HEK293 (cell line): ENCODE results near the gene ZNF446.

Experiments
- AEBP2 ChIP-seq: fragments of 450-650 bp; formaldehyde crosslinking; IDR thresholded peaks from 2 replicates; pipeline ENCODE4 v1.5.1; 2016; ENCODE audit warnings: missing biosample characterization, missing genetic modification characterization, borderline replicate concordance
- ATF2 ChIP-seq: fragments of 450-650 bp; formaldehyde crosslinking; IDR thresholded peaks from 2 replicates; pipeline ENCODE4 v1.5.1; 2016; ENCODE audit warnings: missing biosample characterization, missing genetic modification characterization, low read depth
- BCL11A ChIP-seq: fragments of 450-650 bp; formaldehyde crosslinking; IDR thresholded peaks from 2 replicates; pipeline ENCODE4 v1.5.1; 2016; ENCODE audit warnings: low read depth, missing biosample characterization, missing genetic modification characterization
- HOXC10 ChIP-seq: sonication (generic); formaldehyde crosslinking; IDR thresholded peaks from 2 replicates; pipeline ENCODE4 v1.8.1; 2023; ENCODE audit warnings: mild to moderate bottlenecking, missing genetic modification reagents
- HOXD13 ChIP-seq: sonication (generic); formaldehyde crosslinking; IDR thresholded peaks from 2 replicates; pipeline ENCODE4 v1.8.0; 2022; ENCODE audit warnings: missing genetic modification reagents, borderline replicate concordance
- KLF16 ChIP-seq: fragments of 450-650 bp; formaldehyde crosslinking; IDR thresholded peaks from 2 replicates; pipeline ENCODE4 v1.5.1; 2017; ENCODE audit warnings: missing biosample characterization, missing genetic modification characterization
- PRDM1 ChIP-seq: fragments of 450-650 bp; formaldehyde crosslinking; IDR thresholded peaks from 2 replicates; pipeline ENCODE4; 2016; ENCODE audit warnings: missing biosample characterization, missing genetic modification characterization
- TCF7L2 ChIP-seq: IDR thresholded peaks from 2 replicates; pipeline ENCODE4 v1.6.1; 2011; ENCODE audit warnings: low read depth, mild to moderate bottlenecking, inconsistent platforms, low read length, moderate library complexity, borderline replicate concordance
- ZBTB21 ChIP-seq: fragments of 450-650 bp; formaldehyde crosslinking; IDR thresholded peaks from 2 replicates; pipeline ENCODE4 v1.5.1; 2017; ENCODE audit warnings: missing biosample characterization, missing genetic modification characterization
- ZBTB6 ChIP-seq: fragments of 450-650 bp; formaldehyde crosslinking; IDR thresholded peaks from 2 replicates; pipeline ENCODE4 v1.5.1; 2017; ENCODE audit warnings: missing biosample characterization, missing genetic modification characterization
- ZFHX2 ChIP-seq: fragments of 450-650 bp; formaldehyde crosslinking; conservative IDR thresholded peaks from 2 replicates; pipeline ENCODE4 v1.5.1; 2016; ENCODE audit warnings: missing biosample characterization, missing genetic modification characterization
- ZNF114 ChIP-seq: fragments of 450-650 bp; formaldehyde crosslinking; IDR thresholded peaks from 2 replicates; pipeline ENCODE4 v1.5.0; 2017; ENCODE audit warnings: missing biosample characterization, missing genetic modification characterization
- ZNF132 ChIP-seq: fragments of 450-650 bp; formaldehyde crosslinking; IDR thresholded peaks from 2 replicates; pipeline ENCODE4 v1.5.1; 2017; ENCODE audit warnings: missing biosample characterization, missing genetic modification characterization, borderline replicate concordance
- ZNF175 ChIP-seq: fragments of 450-650 bp; formaldehyde crosslinking; IDR thresholded peaks from 2 replicates; pipeline ENCODE4 v1.5.1; 2016; ENCODE audit warnings: missing biosample characterization, missing genetic modification characterization
- ZNF398 ChIP-seq: fragments of 450-650 bp; formaldehyde crosslinking; IDR thresholded peaks from 2 replicates; pipeline ENCODE4 v1.5.1; 2017; ENCODE audit warnings: missing biosample characterization, missing genetic modification characterization
- ZNF404 ChIP-seq: fragments of 450-650 bp; formaldehyde crosslinking; IDR thresholded peaks from 2 replicates; pipeline ENCODE4 v1.5.1; 2017; ENCODE audit warnings: missing biosample characterization, missing genetic modification characterization
- ZNF426 ChIP-seq: fragments of 450-650 bp; formaldehyde crosslinking; IDR thresholded peaks from 2 replicates; pipeline ENCODE4 v1.5.1; 2017; ENCODE audit warnings: missing biosample characterization, missing genetic modification characterization, mild to moderate bottlenecking, inconsistent platforms, moderate library complexity
- ZNF518A ChIP-seq: fragments of 450-650 bp; formaldehyde crosslinking; conservative IDR thresholded peaks from 2 replicates; pipeline ENCODE4 v1.5.1; 2016; ENCODE audit warnings: low read depth, missing biosample characterization, missing genetic modification characterization
- ZNF560 ChIP-seq: fragments of 450-650 bp; formaldehyde crosslinking; IDR thresholded peaks from 2 replicates; pipeline ENCODE4 v1.5.1; 2017; ENCODE audit warnings: missing biosample characterization, missing genetic modification characterization, borderline replicate concordance
- ZNF585B ChIP-seq: fragments of 450-650 bp; formaldehyde crosslinking; IDR thresholded peaks from 2 replicates; pipeline ENCODE4 v1.5.1; 2016; ENCODE audit warnings: missing biosample characterization, missing genetic modification characterization
- ZNF621 ChIP-seq: fragments of 450-650 bp; formaldehyde crosslinking; IDR thresholded peaks from 2 replicates; pipeline ENCODE4 v1.5.1; 2017; ENCODE audit warnings: missing biosample characterization, missing genetic modification characterization
- ZNF791 ChIP-seq: fragments of 450-650 bp; formaldehyde crosslinking; IDR thresholded peaks from 2 replicates; pipeline ENCODE4 v1.5.1; 2016; ENCODE audit warnings: missing biosample characterization, missing genetic modification characterization
- ZNF792 ChIP-seq: fragments of 450-650 bp; formaldehyde crosslinking; IDR thresholded peaks from 2 replicates; pipeline ENCODE4 v1.5.1; 2016; ENCODE audit warnings: missing biosample characterization, missing genetic modification characterization
- TF ChIP-seq, protein P1 (sequence below): fragments of 450-650 bp; formaldehyde crosslinking; IDR thresholded peaks from 2 replicates; pipeline ENCODE4 v1.5.1; 2016; ENCODE audit warnings: missing biosample characterization, missing genetic modification characterization
- TF ChIP-seq, protein P2 (sequence below): fragments of 450-650 bp; formaldehyde crosslinking; IDR thresholded peaks from 2 replicates; pipeline ENCODE4 v1.5.1; 2017; ENCODE audit warnings: missing biosample characterization, missing genetic modification characterization

The ZNF446 gene

GRCh38 chr19:58466760-58467589 lies 9.2 kb upstream of the ZNF446 start, which contains the start of gene ZNF324 (continued):
- TF ChIP-seq, protein P1, sequence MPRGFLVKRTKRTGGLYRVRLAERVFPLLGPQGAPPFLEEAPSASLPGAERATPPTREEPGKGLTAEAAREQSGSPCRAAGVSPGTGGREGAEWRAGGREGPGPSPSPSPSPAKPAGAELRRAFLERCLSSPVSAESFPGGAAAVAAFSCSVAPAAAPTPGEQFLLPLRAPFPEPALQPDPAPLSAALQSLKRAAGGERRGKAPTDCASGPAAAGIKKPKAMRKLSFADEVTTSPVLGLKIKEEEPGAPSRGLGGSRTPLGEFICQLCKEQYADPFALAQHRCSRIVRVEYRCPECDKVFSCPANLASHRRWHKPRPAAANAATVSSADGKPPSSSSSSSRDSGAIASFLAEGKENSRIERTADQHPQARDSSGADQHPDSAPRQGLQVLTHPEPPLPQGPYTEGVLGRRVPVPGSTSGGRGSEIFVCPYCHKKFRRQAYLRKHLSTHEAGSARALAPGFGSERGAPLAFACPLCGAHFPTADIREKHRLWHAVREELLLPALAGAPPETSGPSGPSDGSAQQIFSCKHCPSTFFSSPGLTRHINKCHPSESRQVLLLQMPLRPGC (tag by site-specific recombination) = no peak
- TF ChIP-seq ZNF621 (tag by site-specific recombination) = no peak
- TF ChIP-seq PRDM1 (tag by site-specific recombination) = no peak
- TF ChIP-seq ZFHX2 (tag by site-specific recombination) = peak; percentile 72
- TF ChIP-seq ZNF792 (tag by site-specific recombination) = no peak
- no peak for TF ChIP-seq ZNF114 (tag by site-specific recombination)
- peak; percentile 73 for TF ChIP-seq HOXC10 (CRISPR knock-in tag)
- TF ChIP-seq ZNF175 (tag by site-specific recombination) = no peak
- TF ChIP-seq ZBTB21 (tag by site-specific recombination) = no peak
- no peak for TF ChIP-seq TCF7L2
- TF ChIP-seq BCL11A (tag by site-specific recombination) = no peak
- TF ChIP-seq ZNF518A = no peak
- peak; percentile 51; the same call in 1 of the 2 replicates for TF ChIP-seq ZNF398 (tag by site-specific recombination)
- 0 out of 2 replicates have a peak, but pooled peaks have one; percentile 54 for TF ChIP-seq KLF16
- TF ChIP-seq ZNF404 (tag by site-specific recombination) = no peak
- TF ChIP-seq ZNF585B (tag by site-specific recombination) = no peak
- no peak for TF ChIP-seq ZNF791 (tag by site-specific recombination)
- TF ChIP-seq AEBP2 (tag by site-specific recombination) = no peak
- no peak for TF ChIP-seq ZBTB6 (tag by site-specific recombination)
- no peak for TF ChIP-seq HOXD13 (CRISPR knock-in tag)
- no peak for TF ChIP-seq ATF2 (tag by site-specific recombination)
- TF ChIP-seq, protein P2, sequence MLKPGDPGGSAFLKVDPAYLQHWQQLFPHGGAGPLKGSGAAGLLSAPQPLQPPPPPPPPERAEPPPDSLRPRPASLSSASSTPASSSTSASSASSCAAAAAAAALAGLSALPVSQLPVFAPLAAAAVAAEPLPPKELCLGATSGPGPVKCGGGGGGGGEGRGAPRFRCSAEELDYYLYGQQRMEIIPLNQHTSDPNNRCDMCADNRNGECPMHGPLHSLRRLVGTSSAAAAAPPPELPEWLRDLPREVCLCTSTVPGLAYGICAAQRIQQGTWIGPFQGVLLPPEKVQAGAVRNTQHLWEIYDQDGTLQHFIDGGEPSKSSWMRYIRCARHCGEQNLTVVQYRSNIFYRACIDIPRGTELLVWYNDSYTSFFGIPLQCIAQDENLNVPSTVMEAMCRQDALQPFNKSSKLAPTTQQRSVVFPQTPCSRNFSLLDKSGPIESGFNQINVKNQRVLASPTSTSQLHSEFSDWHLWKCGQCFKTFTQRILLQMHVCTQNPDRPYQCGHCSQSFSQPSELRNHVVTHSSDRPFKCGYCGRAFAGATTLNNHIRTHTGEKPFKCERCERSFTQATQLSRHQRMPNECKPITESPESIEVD = no peak
- TF ChIP-seq ZNF560 (tag by site-specific recombination) = no peak
- no peak for TF ChIP-seq ZNF132
- TF ChIP-seq ZNF426 (tag by site-specific recombination) = no peak
